H1 (cell line): ENCODE results near the gene DOCK1. TPM values are rescaled to one million over a fixed set of nuclear protein-coding genes. Genes with fewer than 3 reads are reported as not detected.

Experiments
- CTCF ChIA-PET: fragments of 300-600 bp; sonication (Branson Sonifier 250); formaldehyde crosslinking; loops from one replicate; lab custom pipeline; 2021; ENCODE audit not compliant: partially characterized antibody; lab: Charles Lee
- POLR2A ChIA-PET: fragments of 300-600 bp; sonication (Branson Sonifier 250); formaldehyde crosslinking; loops from one replicate; lab custom pipeline; 2021; ENCODE audit warnings: inconsistent platforms; ENCODE audit not compliant: partially characterized antibody; lab: Charles Lee
- DNase-seq, 2 experiments: peaks; one replicate each; pipeline versions ENCODE4 v3.0.0 to v3.0.0-alpha.2; 2010 to 2022; ENCODE audit warnings: low spot score in 2 of 2, low read depth in 1 of 2, mixed read lengths in 1 of 2
- FAIRE-seq: peaks from 2 replicates; lab custom pipeline; 2011; peaks lifted over from hg19 to GRCh38; lab: Jason Lieb, UNC
- H2AFZ ChIP-seq: 2 replicates; pipeline ENCODE4 v1.8.1; 2012; ENCODE audit warnings: low read length, inconsistent platforms
- H2AK5ac ChIP-seq: 2 replicates; pipeline ENCODE4 v1.6.1; 2013; ENCODE audit warnings: low read depth, low read length
- H2BK120ac ChIP-seq: replicated peaks from 2 replicates; pipeline ENCODE3; 2013; ENCODE audit warnings: low read depth, low read length, inconsistent platforms
- H2BK12ac ChIP-seq: 2 replicates; pipeline ENCODE4 v1.6.1; 2013; ENCODE audit warnings: low read depth, low read length
- H2BK15ac ChIP-seq: 2 replicates; pipeline ENCODE4 v1.6.1; 2013; ENCODE audit warnings: low read length
- H2BK20ac ChIP-seq: 2 replicates; pipeline ENCODE4 v1.6.1; 2013; ENCODE audit warnings: low read length
- H2BK5ac ChIP-seq: 2 replicates; pipeline ENCODE4 v1.6.1; 2013; ENCODE audit warnings: low read depth, low read length
- H3K14ac ChIP-seq: 2 replicates; pipeline ENCODE4 v1.6.1; 2013; ENCODE audit warnings: inconsistent platforms; ENCODE audit not compliant: insufficient read length
- H3K18ac ChIP-seq: 2 replicates; pipeline ENCODE4 v1.6.1; 2013; ENCODE audit warnings: low read length; ENCODE audit errors: extremely low read depth
- H3K23ac ChIP-seq: 2 replicates; pipeline ENCODE4 v1.6.1; 2013; ENCODE audit warnings: inconsistent platforms; ENCODE audit not compliant: insufficient read length
- H3K23me2 ChIP-seq: 2 replicates; pipeline ENCODE4 v1.6.1; 2013; ENCODE audit warnings: low read depth, low read length
- H3K27ac ChIP-seq: 2 replicates; pipeline ENCODE4 v1.6.1; 2011; ENCODE audit warnings: low read depth, low read length, inconsistent platforms
- H3K27me3 ChIP-seq, 4 experiments: replicated peaks in 1 of 4; 1 replicate in 1 of 4; 2 replicates in 3 of 4; pipeline versions ENCODE4 v1.6.1 to v1.8.1; 2011 to 2013; ENCODE audit warnings: low read length in 3 of 4, mild to moderate bottlenecking in 3 of 4, inconsistent platforms in 2 of 4, mixed read lengths in 2 of 4, moderate library complexity in 1 of 4; ENCODE audit not compliant: control insufficient read depth in 3 of 4, insufficient read depth in 3 of 4; ENCODE audit errors: extremely low read depth in 1 of 4
- H3K36me3 ChIP-seq, 4 experiments: 2 replicates each; pipeline versions ENCODE4 v1.6.1 to v1.8.1; 2011 to 2013; ENCODE audit warnings: mild to moderate bottlenecking in 4 of 4, low read length in 3 of 4, moderate library complexity in 2 of 4, control low read depth in 1 of 4, inconsistent platforms in 1 of 4; ENCODE audit not compliant: insufficient read depth in 4 of 4, control insufficient read depth in 2 of 4
- H3K4ac ChIP-seq: replicated peaks from 2 replicates; pipeline ENCODE3; 2013; ENCODE audit warnings: low read length, low read depth, mixed read lengths, inconsistent platforms; ENCODE audit not compliant: insufficient read length
- H3K4me1 ChIP-seq, 4 experiments: replicated peaks in 1 of 4; 1 replicate in 1 of 4; 2 replicates in 3 of 4; pipeline versions ENCODE4 v1.6.1 to v1.8.1; 2011 to 2013; ENCODE audit warnings: low read length in 3 of 4, inconsistent platforms in 2 of 4, mixed read lengths in 1 of 4; ENCODE audit not compliant: insufficient read depth in 4 of 4, control insufficient read depth in 3 of 4
- H3K4me2 ChIP-seq, 2 experiments: 2 replicates each; pipeline versions ENCODE4 v1.6.1 to v1.8.1; 2011 to 2013; ENCODE audit warnings: low read depth in 2 of 2, low read length in 2 of 2, control low read depth in 1 of 2, inconsistent platforms in 1 of 2, mild to moderate bottlenecking in 1 of 2; ENCODE audit not compliant: insufficient read depth in 1 of 2
- H3K4me3 ChIP-seq, 4 experiments: fragments of 200-600, 300-600 bp in 1 of 4; sonication (generic), shearing (Covaris generic), sonication (Bioruptor Twin) in 1 of 4; 2 replicates each; pipeline versions ENCODE4 v1.5.1 to v1.8.1; 2011 to 2016; ENCODE audit warnings: low read length in 4 of 4, low read depth in 3 of 4, control low read depth in 2 of 4, inconsistent platforms in 2 of 4, mild to moderate bottlenecking in 2 of 4, mixed read lengths in 1 of 4, moderate library complexity in 1 of 4; ENCODE audit not compliant: insufficient read depth in 2 of 4; ENCODE audit errors: extremely low read depth in 1 of 4
- H3K56ac ChIP-seq: replicated peaks from 2 replicates; pipeline ENCODE3; 2013; ENCODE audit warnings: low read depth, mild to moderate bottlenecking, mixed read lengths, low read length, inconsistent platforms; ENCODE audit not compliant: insufficient read length
- H3K79me1 ChIP-seq: 2 replicates; pipeline ENCODE4 v1.6.1; 2013; ENCODE audit warnings: low read depth, low read length, control low read depth
- H3K79me2 ChIP-seq, 2 experiments: 2 replicates each; pipeline versions ENCODE4 v1.6.1 to v1.8.1; 2012 to 2013; ENCODE audit warnings: low read length in 2 of 2, mild to moderate bottlenecking in 2 of 2, inconsistent platforms in 1 of 2; ENCODE audit not compliant: insufficient read depth in 2 of 2, control insufficient read depth in 1 of 2
- H3K9ac ChIP-seq, 4 experiments: replicated peaks in 1 of 4; 1 replicate in 1 of 4; 2 replicates in 3 of 4; pipeline versions ENCODE4 v1.6.1 to v1.8.1; 2011 to 2013; ENCODE audit warnings: low read depth in 3 of 4, low read length in 3 of 4, control low read depth in 2 of 4, mild to moderate bottlenecking in 2 of 4, moderate library complexity in 2 of 4, inconsistent platforms in 1 of 4; ENCODE audit errors: extremely low read depth in 1 of 4
- H3K9me3 ChIP-seq, 2 experiments: 2 replicates each; pipeline versions ENCODE4 v1.6.1 to v1.8.1; 2012 to 2013; ENCODE audit warnings: mild to moderate bottlenecking in 2 of 2, moderate library complexity in 2 of 2, control low read depth in 1 of 2, inconsistent platforms in 1 of 2, low read depth in 1 of 2, low read length in 1 of 2, mixed read lengths in 1 of 2; ENCODE audit not compliant: insufficient read depth in 2 of 2
- H4K20me1 ChIP-seq, 2 experiments: replicated peaks in 1 of 2; 2 replicates each; pipeline versions ENCODE3 to v1.8.1; 2011 to 2013; ENCODE audit warnings: inconsistent platforms in 2 of 2, low read length in 2 of 2, mild to moderate bottlenecking in 1 of 2; ENCODE audit not compliant: insufficient read depth in 2 of 2, control insufficient read depth in 1 of 2
- H4K5ac ChIP-seq: 2 replicates; pipeline ENCODE4 v1.6.1; 2013; ENCODE audit warnings: low read length, low read depth, mixed read lengths, inconsistent platforms; ENCODE audit not compliant: insufficient read length
- H4K8ac ChIP-seq: 2 replicates; pipeline ENCODE4 v1.8.0; 2013; ENCODE audit warnings: mild to moderate bottlenecking, moderate library complexity, low read length, inconsistent platforms; ENCODE audit not compliant: insufficient read depth; ENCODE audit errors: extremely low read depth
- H4K91ac ChIP-seq: replicated peaks from 2 replicates; pipeline ENCODE3; 2013; ENCODE audit warnings: low read length, mixed read lengths, inconsistent platforms; ENCODE audit not compliant: insufficient read length
- BCL11A ChIP-seq, 2 experiments: IDR thresholded peaks; one replicate each; pipeline ENCODE4 v1.6.1; 2011; ENCODE audit warnings: low read depth in 2 of 2, low read length in 2 of 2, mild to moderate bottlenecking in 2 of 2
- CTBP2 ChIP-seq: IDR thresholded peaks from 2 replicates; pipeline ENCODE4 v1.7.0; 2011; ENCODE audit warnings: borderline replicate concordance, mild to moderate bottlenecking, moderate library complexity, mixed read lengths, low read length; ENCODE audit not compliant: insufficient read depth, insufficient read length
- WGBS, 2 experiments: shearing (Covaris generic) in 1 of 2; methylation state at CpG; one replicate each; pipeline versions ENCODE4 v1.1.6 to v1.1.7; 2013 to 2015; ENCODE audit warnings: low lambda C conversion rate in 2 of 2, mixed read lengths in 2 of 2, inconsistent platforms in 1 of 2, low coverage in 1 of 2, missing lambda C conversion rate in 1 of 2; ENCODE audit not compliant: insufficient replicate concordance in 2 of 2, insufficient coverage in 1 of 2, insufficient read length in 1 of 2; ENCODE audit errors: extremely low coverage in 1 of 2, missing lambda C conversion rate in 1 of 2; 5-methylcytosine and 5-hydroxymethylcytosine counted together
- polyA plus RNA-seq, 7 experiments: library from polyadenylated mRNA; depleted of rRNA in 3 of 7; stranded (reverse) in 5 of 7; unstranded in 2 of 7; fragments of >200 nt in 5 of 7; fragments of 200-250 nt in 2 of 7; gene quantifications; 1 replicate in 5 of 7; 2 replicates in 1 of 7; 4 replicates in 1 of 7; pipeline versions ENCODE4 v1.2.1 to v1.2.3, GENCODE V29; 2011 to 2013; ENCODE audit warnings: missing spikeins in 2 of 7, mixed read lengths in 2 of 7
- total RNA-seq: library from RNA; stranded (reverse); fragmentation: NEBNext Ultra II Directional; extraction: Animal tissue kit (Norgen Biotek cat#: 25700); gene quantifications from 2 replicates; pipeline ENCODE4 v1.2.1, GENCODE V29; 2021
- TF ChIP-seq, protein P1 (sequence below): IDR thresholded peaks from 2 replicates; pipeline ENCODE4 v1.6.1; 2012; ENCODE audit warnings: inconsistent platforms

DOCK1 gene
- total and polyA plus RNA-seq, 2 of the 8 experiments (the other 6 are each of a cell fraction or from before 2014, with no cell fraction given) = 11.6 to 53.0 TPM

DNA sequence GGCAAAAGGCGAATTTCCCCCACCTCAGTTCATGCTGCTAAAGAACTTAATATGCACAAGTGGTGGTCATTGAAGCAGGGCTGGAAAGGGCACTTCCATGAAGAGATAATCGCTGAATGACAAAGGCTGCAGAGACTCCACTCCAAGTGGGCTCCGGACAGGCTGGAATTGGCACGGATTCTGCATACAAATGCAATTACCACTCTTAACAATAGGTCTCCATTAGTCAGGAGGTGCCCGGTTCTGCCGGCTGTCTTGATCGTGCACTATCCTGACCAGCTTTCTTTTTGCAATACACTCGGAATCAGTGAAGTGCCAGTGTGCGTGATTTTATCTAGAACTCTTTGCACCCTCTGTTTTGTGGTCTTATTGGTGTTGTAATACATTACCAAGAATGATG lies 241.4 kb downstream of the DOCK1 start:
- POLR2A ChIA-PET = no interaction called here
- no peak for FAIRE-seq
- CTCF ChIA-PET = interaction anchor here (1.0 kb wide), 1 partner anchor 48 kb away, joined by 3 read pairs; no protein-coding TSS in a partner anchor

More for the DNA sequence above, 241.4 kb downstream of the DOCK1 start:
- H3K27ac ChIP-seq = no peak overlapping the region
- H2BK20ac ChIP-seq = no peak overlapping the region
- H3K23me2 ChIP-seq = no peaks in the 10 kb centered on the region
- no peak for TF ChIP-seq BCL11A (IDR thresholded peaks at IDR 0.05; ENCODE audit: low read depth in 2 of 2, low read length in 2 of 2)
- TF ChIP-seq, protein P1, sequence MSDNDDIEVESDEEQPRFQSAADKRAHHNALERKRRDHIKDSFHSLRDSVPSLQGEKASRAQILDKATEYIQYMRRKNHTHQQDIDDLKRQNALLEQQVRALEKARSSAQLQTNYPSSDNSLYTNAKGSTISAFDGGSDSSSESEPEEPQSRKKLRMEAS = no peak
- TF ChIP-seq CTBP2 = no peak
- TF ChIP-seq, all 59 proteins: peak for 0
- H4K5ac ChIP-seq = no peak overlapping the region
- no peak overlapping the region for H3K14ac ChIP-seq
- no peak overlapping the region for H2BK15ac ChIP-seq
- H2AFZ ChIP-seq = no peak overlapping the region
- H2BK12ac ChIP-seq = no peak overlapping the region
- no peak overlapping the region for H3K23ac ChIP-seq
- H3K4me2 ChIP-seq = no peak overlapping the region
- no peak overlapping the region for H2BK5ac ChIP-seq
- no peak overlapping the region for H2AK5ac ChIP-seq
- no peak overlapping the region for H4K8ac ChIP-seq
- H3K4ac ChIP-seq = no peak overlapping the region
- no peak overlapping the region for H3K56ac ChIP-seq
- H3K36me3 ChIP-seq = no peaks in the 10 kb centered on the region
- no peak overlapping the region for H3K18ac ChIP-seq
- H3K27me3 ChIP-seq = no peaks in the 10 kb centered on the region
- no peaks in the 10 kb centered on the region for H3K9me3 ChIP-seq
- H3K79me2 ChIP-seq = no peaks in the 10 kb centered on the region
- DNase-seq = no peak
- H4K20me1 ChIP-seq = peaks cover 3 to 10% of the 10 kb centered on the region in 2 experiments
- no peak overlapping the region for H3K9ac ChIP-seq
- H3K4me1 ChIP-seq = peaks cover 2 to 18% (median 9%) of the 10 kb centered on the region in 4 experiments
- WGBS, 2 experiments = 91% methylated on average over 9 of the region's 9 CpGs; no CpG with 5 or more reads in 1 of the 2 experiments
- no peak overlapping the region for H2BK120ac ChIP-seq
- H4K91ac ChIP-seq = no peak overlapping the region
- no peaks in the 10 kb centered on the region; the same call in 1 of the 2 replicates for H3K79me1 ChIP-seq
- no peak overlapping the region for H3K4me3 ChIP-seq
